Naive thymus-derived CD4-positive, alpha-beta T cell (primary cell): Measurements from ENCODE around the gene HTT. TPM values are rescaled to one million over a fixed set of nuclear protein-coding genes. Genes with fewer than 3 reads are reported as not detected.
A peak's percentile ranks its signal among the peaks of the same experiment; 100 is the strongest.

Experiments
- ATAC-seq: fragments of 150-1000 bp; cut with Tn5 transposase; 2 replicates; pipeline ENCODE4 v1.10.0; 2021; ENCODE audit warnings: mild to moderate bottlenecking, moderate library complexity
- CTCF ChIA-PET: fragments of 350-600 bp; sonication (Branson Sonifier 250); formaldehyde crosslinking; loops from one replicate; lab custom pipeline; 2021; ENCODE audit warnings: antibody characterized with exemption; lab: Charles Lee
- POLR2A ChIA-PET: fragments of 350-600 bp; sonication (Branson Sonifier 250); formaldehyde crosslinking; loops from one replicate; lab custom pipeline; 2021; ENCODE audit warnings: antibody characterized with exemption, inconsistent platforms; lab: Charles Lee
- DNase-seq, 9 donors: peaks; one replicate each; pipeline versions ENCODE4 v3.0.0 to v3.0.0-alpha.2; 2020 to 2022; ENCODE audit warnings: mixed read lengths in 1 of 9
- H3K27ac ChIP-seq: one replicate; pipeline ENCODE4 v1.7.0; 2013; ENCODE audit warnings: mild to moderate bottlenecking, low read depth, low read length, moderate library complexity
- H3K27me3 ChIP-seq, 2 donors: one replicate each; pipeline ENCODE4 v1.7.0; 2013; ENCODE audit warnings: low read length in 2 of 2, mild to moderate bottlenecking in 2 of 2, moderate library complexity in 2 of 2; ENCODE audit not compliant: control insufficient read depth in 2 of 2, insufficient read depth in 2 of 2
- H3K36me3 ChIP-seq, 3 experiments: 1 replicate in 2 of 3; 2 replicates in 1 of 3; pipeline ENCODE4 v1.7.0; 2013; ENCODE audit warnings: low read length in 3 of 3, mild to moderate bottlenecking in 3 of 3, moderate library complexity in 1 of 3; ENCODE audit not compliant: insufficient read depth in 3 of 3, control insufficient read depth in 2 of 3
- H3K4me1 ChIP-seq, 2 donors: one replicate each; pipeline ENCODE4 v1.7.0; 2013; ENCODE audit warnings: low read length in 2 of 2, mild to moderate bottlenecking in 2 of 2, moderate library complexity in 1 of 2; ENCODE audit not compliant: control insufficient read depth in 2 of 2, insufficient read depth in 2 of 2
- H3K4me3 ChIP-seq: 2 replicates; pipeline ENCODE4 v1.7.0; 2013; ENCODE audit warnings: mild to moderate bottlenecking, low read length
- H3K9me3 ChIP-seq, 3 experiments: 1 replicate in 2 of 3; 2 replicates in 1 of 3; pipeline ENCODE4 v1.7.0; 2013; ENCODE audit warnings: low read length in 3 of 3; ENCODE audit not compliant: control insufficient read depth in 2 of 3
- H3K27ac Mint-ChIP-seq, 9 donors: one replicate each; pipeline ENCODE4 v1.8.0; 2020 to 2022; ENCODE audit warnings: mixed read lengths in 9 of 9, mild to moderate bottlenecking in 8 of 9, moderate library complexity in 5 of 9, inconsistent platforms in 2 of 9
- H3K27me3 Mint-ChIP-seq, 5 donors: one replicate each; pipeline ENCODE4 v1.8.0; 2021 to 2022; ENCODE audit warnings: mixed read lengths in 5 of 5, mild to moderate bottlenecking in 1 of 5
- H3K36me3 Mint-ChIP-seq, 5 donors: one replicate each; pipeline ENCODE4 v1.8.0; 2020 to 2022; ENCODE audit warnings: mixed read lengths in 5 of 5, mild to moderate bottlenecking in 3 of 5, inconsistent platforms in 1 of 5
- H3K4me1 Mint-ChIP-seq, 7 donors: one replicate each; pipeline ENCODE4 v1.8.0; 2020 to 2022; ENCODE audit warnings: mixed read lengths in 7 of 7, mild to moderate bottlenecking in 3 of 7, inconsistent platforms in 1 of 7
- H3K4me3 Mint-ChIP-seq, 10 donors: one replicate each; pipeline ENCODE4 v1.8.0; 2020 to 2022; ENCODE audit warnings: mild to moderate bottlenecking in 10 of 10, mixed read lengths in 10 of 10, moderate library complexity in 6 of 10, inconsistent platforms in 2 of 10
- H3K9me3 Mint-ChIP-seq, 11 donors: one replicate each; pipeline ENCODE4 v1.8.0; 2020 to 2022; ENCODE audit warnings: mixed read lengths in 11 of 11, mild to moderate bottlenecking in 4 of 11, inconsistent platforms in 1 of 11, moderate library complexity in 1 of 11
- intact Hi-C, 2 donors: fragments of 100-400 bp; cut with micrococcal nuclease; formaldehyde crosslinking; loops; one replicate each; pipeline ENCODE4 v1.15.1; 2023
- polyA plus RNA-seq, 2 donors: library from polyadenylated mRNA; unstranded; fragments of 300-500 nt; fragmentation: Illumina TruSeq; gene quantifications; one replicate each; pipeline ENCODE4 v1.2.3, GENCODE V29; 2021
- total RNA-seq, 6 experiments: library from RNA in 5 of 6; stranded (reverse) in 5 of 6; gene quantifications; 1 replicate in 5 of 6; 2 replicates in 1 of 6; pipeline ENCODE4 v1.2.3 and lab custom pipeline; 2021 to 2026

The HTT gene
- total and polyA plus RNA-seq, 7 experiments from 2014 or later, result 2.4 to 115 (median 71.6) TPM

DNA sequence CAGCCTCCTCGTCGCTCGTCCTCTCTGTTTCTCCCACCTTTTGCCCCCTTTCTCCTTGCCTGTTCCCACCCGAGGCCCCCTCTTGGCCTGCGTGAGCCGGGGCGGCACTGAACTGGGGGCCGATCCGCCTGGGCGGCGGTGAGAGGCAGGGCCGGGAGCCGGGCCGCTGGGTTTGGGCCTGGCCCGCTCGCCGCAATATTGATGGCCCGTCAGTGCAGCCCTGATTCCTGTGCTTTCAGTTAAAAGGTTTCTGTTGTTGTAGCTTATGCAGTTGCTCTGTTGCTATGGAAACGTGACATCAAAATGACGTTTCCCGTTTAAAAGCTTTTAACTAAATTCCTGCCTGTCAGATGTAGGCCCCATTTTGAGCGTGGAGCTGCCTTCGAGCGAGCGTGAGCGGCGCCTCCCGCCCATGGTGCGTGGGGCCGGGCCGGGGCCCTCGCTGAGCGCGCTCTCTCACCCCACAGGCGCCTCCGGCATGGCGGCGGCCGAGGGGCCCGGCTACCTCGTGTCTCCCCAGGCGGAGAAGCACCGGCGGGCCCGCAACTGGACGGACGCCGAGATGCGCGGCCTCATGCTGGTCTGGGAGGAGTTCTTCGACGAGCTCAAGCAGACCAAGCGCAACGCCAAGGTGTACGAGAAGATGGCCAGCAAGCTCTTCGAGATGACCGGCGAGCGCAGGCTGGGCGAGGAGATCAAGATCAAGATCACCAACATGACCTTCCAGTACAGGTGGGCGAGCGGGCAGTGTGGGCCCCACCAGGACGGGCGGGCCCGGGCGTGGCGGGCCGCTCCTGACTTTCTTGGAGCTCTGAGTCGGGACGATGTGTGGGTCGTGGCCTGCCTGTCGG is 174.6 kb downstream of the HTT start, which contains the start of gene MSANTD1:
TSS of gene MSANTD1 (plus strand) at position 349 of the 851 bp plus-strand sequence. CDS start at position 413, 64 bp downstream.
- Histone ChIP-seq H3K27me3 (no peaks in the 10 kb centered on the region), H3K27ac (no peak within 1 kb of the TSS), H3K36me3 (peaks cover 0 to 11% (median 0%) of the 10 kb centered on the region in 3 experiments), H3K4me1 (no peaks in the 10 kb centered on the region), H3K9me3 (no peaks in the 10 kb centered on the region), H3K4me3 (no peak within 1 kb of the TSS)
- no peak within 1 kb of the TSS for H3K4me3 Mint-ChIP-seq
- POLR2A ChIA-PET, result no interaction called here
- H3K36me3 Mint-ChIP-seq, result peaks cover 0 to 4% (median 0%) of the 10 kb centered on the region in 5 donors
- CTCF ChIA-PET, result no interaction called here
- ATAC-seq (no peak), DNase-seq (no peak)
- H3K27ac Mint-ChIP-seq, result peak within 1 kb of the TSS in 1 of 9 donors; percentile 62
- no peaks in the 10 kb centered on the region for H3K27me3 Mint-ChIP-seq
- H3K9me3 Mint-ChIP-seq, result no peaks in the 10 kb centered on the region
- no peaks in the 10 kb centered on the region for H3K4me1 Mint-ChIP-seq
- intact Hi-C loops, result loop anchor here in 1 of 2 donors (10.0 kb wide), 1 partner anchor 54 kb away; no protein-coding TSS in a partner anchor

DNA sequence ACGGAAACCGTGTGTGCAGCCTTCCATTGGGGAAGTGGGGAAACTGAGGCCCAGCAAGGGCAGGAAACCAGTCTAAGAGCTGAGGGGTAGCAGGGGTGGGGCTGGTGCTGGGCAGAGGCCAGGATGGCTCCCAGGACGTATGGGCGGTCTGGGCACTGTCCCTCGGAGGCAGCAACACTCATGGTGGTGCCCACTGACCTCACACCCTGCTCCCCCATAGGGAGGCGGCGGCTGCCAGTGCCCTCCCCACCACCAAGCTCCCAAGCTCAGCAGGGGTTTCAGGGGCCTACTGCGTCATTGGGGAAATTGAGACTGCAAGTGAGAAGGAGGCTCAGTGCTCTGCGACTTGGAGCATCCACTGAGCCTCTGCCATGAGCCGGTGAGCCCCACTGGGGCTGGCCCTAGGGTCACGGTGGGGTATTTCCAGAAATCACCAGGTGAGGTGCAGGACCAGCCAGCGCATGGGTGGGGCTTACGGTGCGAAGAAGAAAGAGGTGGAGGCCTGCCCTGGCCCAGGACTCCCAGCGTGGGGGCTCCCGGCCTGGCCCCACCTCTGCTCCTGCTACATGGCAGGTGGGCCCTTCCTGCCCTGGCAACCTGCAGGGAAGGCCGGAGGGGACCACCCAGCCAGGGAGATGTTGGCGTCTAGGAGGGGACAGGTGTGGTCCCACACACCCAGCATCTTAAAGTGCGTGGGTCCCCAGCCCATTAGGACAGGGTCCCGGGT is 175.4 kb downstream of the HTT start:
- Mint-ChIP-seq H3K27me3 (no peaks in the 10 kb centered on the region), H3K4me1 (no peaks in the 10 kb centered on the region), H3K27ac (no peak overlapping the region), H3K36me3 (peaks cover 0 to 4% (median 0%) of the 10 kb centered on the region in 5 donors), H3K9me3 (no peaks in the 10 kb centered on the region), H3K4me3 (no peak overlapping the region)
- Histone ChIP-seq H3K4me3 (no peak overlapping the region), H3K27me3 (no peaks in the 10 kb centered on the region), H3K36me3 (peaks cover 0 to 11% (median 0%) of the 10 kb centered on the region in 3 experiments), H3K9me3 (no peaks in the 10 kb centered on the region), H3K4me1 (no peaks in the 10 kb centered on the region), H3K27ac (no peak overlapping the region)
- no peak for DNase-seq
- POLR2A ChIA-PET, result no interaction called here
- intact Hi-C loops, result loop anchor here in 1 of 2 donors (10.0 kb wide), 1 partner anchor 55 kb away; no protein-coding TSS in a partner anchor
- CTCF ChIA-PET, result no interaction called here
- ATAC-seq, result no peak

GRCh38 chr4:3250438-3250955 is 176.0 kb downstream of the HTT start:
- Mint-ChIP-seq H3K9me3 (no peaks in the 10 kb centered on the region), H3K27ac (no peak overlapping the region), H3K4me1 (no peaks in the 10 kb centered on the region), H3K4me3 (no peak overlapping the region), H3K27me3 (no peaks in the 10 kb centered on the region), H3K36me3 (peaks cover 0 to 4% (median 0%) of the 10 kb centered on the region in 5 donors)
- POLR2A ChIA-PET, result no interaction called here
- H3K36me3 ChIP-seq, result peaks cover 0 to 11% (median 0%) of the 10 kb centered on the region in 3 experiments
- H3K27ac ChIP-seq, result no peak overlapping the region
- ATAC-seq, result no peak
- CTCF ChIA-PET, result no interaction called here
- no peak for DNase-seq
- H3K4me1 ChIP-seq, result no peaks in the 10 kb centered on the region
- no peaks in the 10 kb centered on the region for H3K27me3 ChIP-seq
- no peaks in the 10 kb centered on the region for H3K9me3 ChIP-seq
- H3K4me3 ChIP-seq, result no peak overlapping the region
- intact Hi-C loops, result no loop called here

DNA sequence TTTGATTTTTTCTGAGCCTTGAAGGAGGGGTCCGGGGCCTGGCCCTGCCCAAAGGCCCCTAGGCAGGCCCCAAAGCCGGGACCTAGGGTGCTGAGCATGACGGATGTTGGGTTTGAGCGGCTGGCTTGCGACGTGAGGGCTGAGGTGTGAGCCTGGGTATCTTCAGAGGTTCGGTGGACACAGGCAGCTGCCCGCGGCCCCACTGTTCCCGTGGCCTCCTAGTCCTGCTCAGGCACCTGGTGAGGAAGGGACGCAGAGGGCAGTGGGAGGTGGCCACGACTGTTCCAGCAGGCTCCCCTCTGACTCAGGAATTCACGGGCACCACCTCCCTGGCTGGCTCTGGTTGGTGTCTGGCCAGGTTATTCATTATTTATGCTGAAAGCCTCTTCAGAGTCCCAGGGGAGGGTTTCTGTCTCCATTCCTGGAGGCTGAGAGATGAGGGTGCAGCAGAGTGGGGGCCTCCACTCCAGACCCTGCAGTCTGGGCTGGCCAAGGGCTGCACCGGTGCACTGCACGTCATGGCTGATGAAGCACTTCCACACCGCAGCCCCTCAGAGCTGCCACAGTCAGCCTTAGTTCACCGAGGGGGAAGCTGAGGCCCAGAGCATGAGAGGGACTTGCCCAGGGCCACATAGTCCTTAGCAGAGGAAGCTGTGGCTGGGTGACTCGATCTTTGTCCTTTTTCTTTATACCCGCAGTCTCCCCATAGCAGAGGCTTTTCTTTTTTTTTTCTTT is 176.6 kb downstream of the HTT start:
- ATAC-seq (no peak), DNase-seq (no peak)
- CTCF ChIA-PET, result no interaction called here
- H3K9me3 ChIP-seq, result no peaks in the 10 kb centered on the region
- H3K9me3 Mint-ChIP-seq, result no peaks in the 10 kb centered on the region
- H3K4me3 Mint-ChIP-seq, result no peak overlapping the region
- POLR2A ChIA-PET, result no interaction called here
- peaks cover 0 to 5% (median 0%) of the 10 kb centered on the region in 5 donors for H3K36me3 Mint-ChIP-seq
- intact Hi-C loops, result no loop called here
- H3K4me1 ChIP-seq, result no peaks in the 10 kb centered on the region
- no peaks in the 10 kb centered on the region for H3K27me3 Mint-ChIP-seq
- no peaks in the 10 kb centered on the region for H3K27me3 ChIP-seq
- H3K27ac ChIP-seq, result no peak overlapping the region
- no peaks in the 10 kb centered on the region for H3K4me1 Mint-ChIP-seq
- peaks cover 0 to 11% (median 0%) of the 10 kb centered on the region in 3 experiments for H3K36me3 ChIP-seq
- H3K4me3 ChIP-seq, result no peak overlapping the region
- peak overlapping the region in 1 of 9 donors; percentile 13 for H3K27ac Mint-ChIP-seq

- POLR2A ChIA-PET, result no interaction called here
- no peaks in the 10 kb centered on the region for H3K4me1 ChIP-seq
- H3K4me1 Mint-ChIP-seq, result no peaks in the 10 kb centered on the region
- no peaks in the 10 kb centered on the region for H3K27me3 ChIP-seq
- no peak overlapping the region for H3K4me3 ChIP-seq
- intact Hi-C loops, result no loop called here
- no peak for DNase-seq
- H3K9me3 ChIP-seq, result no peaks in the 10 kb centered on the region
- H3K36me3 Mint-ChIP-seq, result peaks cover 0 to 12% (median 0%) of the 10 kb centered on the region in 5 donors
- H3K27ac Mint-ChIP-seq, result peak overlapping the region in 1 of 9 donors; percentile 60
- H3K9me3 Mint-ChIP-seq, result no peaks in the 10 kb centered on the region
- H3K27ac ChIP-seq, result no peak overlapping the region
- H3K4me3 Mint-ChIP-seq, result no peak overlapping the region
- CTCF ChIA-PET, result no interaction called here
- ATAC-seq, result no peak
- H3K36me3 ChIP-seq, result peaks cover 0 to 11% (median 0%) of the 10 kb centered on the region in 3 experiments
- H3K27me3 Mint-ChIP-seq, result no peaks in the 10 kb centered on the region
Measured at GRCh38 chr4:3251691-3252479, 177.4 kb downstream of the HTT start.

GRCh38 chr4:3252480-3252828 is 178.0 kb downstream of the HTT start:
- intact Hi-C loops, result no loop called here
- H3K27me3 ChIP-seq, result no peaks in the 10 kb centered on the region
- H3K9me3 ChIP-seq, result no peaks in the 10 kb centered on the region
- ChIA-PET CTCF (no interaction called here), POLR2A (no interaction called here)
- ATAC-seq (no peak), DNase-seq (no peak)
- Mint-ChIP-seq H3K27ac (no peak overlapping the region), H3K9me3 (no peaks in the 10 kb centered on the region), H3K36me3 (peaks cover 0 to 12% (median 0%) of the 10 kb centered on the region in 5 donors), H3K4me1 (no peaks in the 10 kb centered on the region), H3K27me3 (no peaks in the 10 kb centered on the region), H3K4me3 (no peak overlapping the region)
- no peak overlapping the region for H3K27ac ChIP-seq
- H3K36me3 ChIP-seq, result peaks cover 0 to 11% (median 0%) of the 10 kb centered on the region in 3 experiments
- no peak overlapping the region for H3K4me3 ChIP-seq
- no peaks in the 10 kb centered on the region for H3K4me1 ChIP-seq
